Measurements from ENCODE around the gene PNMA8C. TPM values are rescaled to one million over a fixed set of nuclear protein-coding genes. Genes with fewer than 3 reads are reported as not detected.
A peak's percentile ranks its signal among the peaks of the same experiment; 100 is the strongest.

Gene PNMA8C
- total and polyA plus RNA-seq, 11 donors, result 0.07 to 0.19 (median 0.12) TPM; not detected in 3

GRCh38 chr19:46388311-46389095, 40.2 kb downstream of the PNMA8C start:
- DNase-seq (peak in 1 of 5 donors; percentile 41), ATAC-seq (no peak)
- no peak overlapping the region for H3K27ac ChIP-seq
- H3K9me3 ChIP-seq, result no peaks in the 10 kb centered on the region
- TF ChIP-seq CTCF (IDR thresholded peaks at IDR 0.05) (no peak), POLR2A (IDR thresholded peaks at IDR 0.05) (no peak)
- peaks cover 0 to 80% (median 73%) of the 10 kb centered on the region in 9 donors for H3K36me3 ChIP-seq
- intact Hi-C loops (cut with DNase I), result no loop called here
- no peaks in the 10 kb centered on the region for H3K27me3 ChIP-seq
- H3K4me3 ChIP-seq, result no peak overlapping the region
- 90 to 94% (median 91%) methylated on average over 15 to 25 of the region's 25 CpGs for WGBS, 4 donors
- H3K4me1 ChIP-seq, result peaks cover 0 to 16% (median 6%) of the 10 kb centered on the region in 12 donors

- TF ChIP-seq POLR2A (IDR thresholded peaks at IDR 0.05) (no peak), CTCF (IDR thresholded peaks at IDR 0.05) (no peak)
- DNase-seq (no peak), ATAC-seq (no peak)
- Histone ChIP-seq H3K4me3 (no peak overlapping the region), H3K36me3 (peaks cover 0 to 87% (median 75%) of the 10 kb centered on the region in 9 donors), H3K4me1 (peaks cover 0 to 20% (median 6%) of the 10 kb centered on the region in 12 donors), H3K27ac (no peak overlapping the region), H3K9me3 (no peaks in the 10 kb centered on the region), H3K27me3 (no peaks in the 10 kb centered on the region)
- intact Hi-C loops (cut with DNase I), result no loop called here
- WGBS, 4 donors, result 93 to 97% (median 95%) methylated on average over 10 of the region's 10 CpGs
These were observed 41.0 kb downstream of the PNMA8C start for GRCh38 chr19:46387713-46388130.

DNA sequence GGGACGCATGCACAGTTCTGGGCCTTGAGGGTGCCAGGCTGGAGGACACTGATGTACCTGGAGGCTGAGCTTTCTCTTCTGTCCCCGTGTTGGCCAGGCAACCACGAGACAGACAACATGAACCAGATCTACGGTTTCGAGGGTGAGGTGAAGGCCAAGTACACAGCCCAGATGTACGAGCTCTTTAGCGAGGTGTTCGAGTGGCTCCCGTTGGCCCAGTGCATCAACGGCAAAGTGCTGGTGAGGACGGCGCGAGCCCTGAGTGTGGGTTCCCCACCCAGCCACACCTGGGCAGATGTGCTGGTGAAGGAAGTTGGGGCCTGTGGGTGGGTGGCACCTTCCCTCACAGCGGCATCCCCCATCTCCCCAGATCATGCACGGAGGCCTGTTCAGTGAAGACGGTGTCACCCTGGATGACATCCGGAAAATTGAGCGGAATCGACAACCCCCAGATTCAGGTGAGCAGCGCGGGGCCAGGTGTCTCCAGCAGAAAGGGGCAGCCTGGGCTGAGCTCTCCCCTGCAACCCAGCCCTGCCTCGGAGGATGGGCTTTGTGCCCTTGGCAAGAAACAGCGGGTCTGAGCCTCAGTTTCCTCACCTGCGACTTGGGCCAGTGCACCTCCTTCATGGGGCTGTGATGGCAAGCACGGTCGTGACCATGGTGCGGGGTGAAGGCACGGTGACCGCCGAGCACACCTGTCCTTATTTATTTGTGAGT, 41.6 kb downstream of the PNMA8C start:
- DNase-seq, result peak in 1 of 5 donors; percentile 41

More for the DNA sequence above, 41.6 kb downstream of the PNMA8C start:
- Histone ChIP-seq H3K4me3 (no peak overlapping the region), H3K27me3 (no peaks in the 10 kb centered on the region), H3K36me3 (peaks cover 0 to 88% (median 79%) of the 10 kb centered on the region in 9 donors), H3K4me1 (peaks cover 0 to 20% (median 6%) of the 10 kb centered on the region in 12 donors), H3K9me3 (no peaks in the 10 kb centered on the region), H3K27ac (no peak overlapping the region)
- intact Hi-C loops (cut with DNase I), result no loop called here
- WGBS, 4 donors, result 94 to 96% (median 95%) methylated on average over 24 to 30 of the region's 30 CpGs
- no peak for TF ChIP-seq POLR2A (IDR thresholded peaks at IDR 0.05)
- TF ChIP-seq CTCF (IDR thresholded peaks at IDR 0.05), result no peak
- no peak for ATAC-seq

Data from heart left ventricle (tissue), 16 donors.